Choroid plexus epithelial cell (primary cell): Measurements from ENCODE around the gene ST7.
A peak's percentile ranks its signal among the peaks of the same experiment; 100 is the strongest.

ENCODE experiments used
- DNase-seq: peaks from one replicate; pipeline ENCODE4 v3.0.0-alpha.2; 2010; ENCODE audit warnings: low read depth
- H3K4me3 ChIP-seq: 2 replicates; pipeline ENCODE4 v1.5.1; 2011; ENCODE audit warnings: low read depth, mild to moderate bottlenecking, control low read depth, low read length, moderate library complexity
- TF ChIP-seq, protein P1 (sequence below): conservative IDR thresholded peaks from 2 replicates; pipeline ENCODE4 v1.5.1; 2011; ENCODE audit warnings: low read depth, mild to moderate bottlenecking, control low read depth, inconsistent platforms, low read length, moderate library complexity

ST7 gene

DNA sequence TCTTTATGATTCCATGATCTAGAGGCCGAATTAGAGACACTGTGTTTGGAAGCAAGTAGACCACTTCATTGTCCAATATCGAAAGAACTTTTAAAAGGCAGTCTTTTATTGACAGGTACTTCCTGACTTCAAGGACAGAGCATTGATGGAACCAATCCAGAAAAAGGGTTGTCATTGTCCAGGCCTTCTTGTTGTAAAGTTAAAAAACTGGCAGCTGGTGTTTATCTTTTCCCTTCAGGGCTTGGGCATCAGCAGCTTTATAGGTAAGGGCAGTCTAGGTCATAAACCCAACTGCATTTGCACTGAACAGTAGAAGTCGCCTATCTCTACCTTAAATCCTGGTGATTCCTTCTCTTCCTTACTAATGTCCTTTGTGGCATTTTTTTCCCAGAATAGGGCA lies 95.6 kb downstream of the ST7 start:
- DNase-seq = no peak
- no peak overlapping the region for H3K4me3 ChIP-seq
- TF ChIP-seq, protein P1, sequence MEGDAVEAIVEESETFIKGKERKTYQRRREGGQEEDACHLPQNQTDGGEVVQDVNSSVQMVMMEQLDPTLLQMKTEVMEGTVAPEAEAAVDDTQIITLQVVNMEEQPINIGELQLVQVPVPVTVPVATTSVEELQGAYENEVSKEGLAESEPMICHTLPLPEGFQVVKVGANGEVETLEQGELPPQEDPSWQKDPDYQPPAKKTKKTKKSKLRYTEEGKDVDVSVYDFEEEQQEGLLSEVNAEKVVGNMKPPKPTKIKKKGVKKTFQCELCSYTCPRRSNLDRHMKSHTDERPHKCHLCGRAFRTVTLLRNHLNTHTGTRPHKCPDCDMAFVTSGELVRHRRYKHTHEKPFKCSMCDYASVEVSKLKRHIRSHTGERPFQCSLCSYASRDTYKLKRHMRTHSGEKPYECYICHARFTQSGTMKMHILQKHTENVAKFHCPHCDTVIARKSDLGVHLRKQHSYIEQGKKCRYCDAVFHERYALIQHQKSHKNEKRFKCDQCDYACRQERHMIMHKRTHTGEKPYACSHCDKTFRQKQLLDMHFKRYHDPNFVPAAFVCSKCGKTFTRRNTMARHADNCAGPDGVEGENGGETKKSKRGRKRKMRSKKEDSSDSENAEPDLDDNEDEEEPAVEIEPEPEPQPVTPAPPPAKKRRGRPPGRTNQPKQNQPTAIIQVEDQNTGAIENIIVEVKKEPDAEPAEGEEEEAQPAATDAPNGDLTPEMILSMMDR = no peak

DNA sequence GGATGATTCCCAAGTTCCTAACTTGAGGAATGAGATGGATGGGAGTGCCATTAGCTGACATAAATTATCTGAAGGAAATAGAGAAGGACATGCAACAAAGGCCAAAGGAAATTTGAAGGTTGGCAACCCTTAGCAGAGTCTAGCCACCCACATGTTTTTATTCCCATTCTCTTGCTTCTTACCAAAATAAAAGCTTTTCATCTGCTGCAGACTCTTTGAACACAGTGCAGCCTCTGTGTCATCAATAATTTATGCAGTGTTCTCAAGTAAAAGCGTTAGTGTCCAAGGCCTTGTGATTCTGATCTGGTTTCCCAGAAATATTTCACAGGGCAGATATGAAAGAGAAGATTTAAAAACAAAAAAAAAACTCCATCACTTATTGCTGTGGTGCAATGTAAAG lies 98.5 kb downstream of the ST7 start:
- peak; percentile 8 for DNase-seq
- TF ChIP-seq, protein P1 = no peak
- H3K4me3 ChIP-seq = no peak overlapping the region

DNA sequence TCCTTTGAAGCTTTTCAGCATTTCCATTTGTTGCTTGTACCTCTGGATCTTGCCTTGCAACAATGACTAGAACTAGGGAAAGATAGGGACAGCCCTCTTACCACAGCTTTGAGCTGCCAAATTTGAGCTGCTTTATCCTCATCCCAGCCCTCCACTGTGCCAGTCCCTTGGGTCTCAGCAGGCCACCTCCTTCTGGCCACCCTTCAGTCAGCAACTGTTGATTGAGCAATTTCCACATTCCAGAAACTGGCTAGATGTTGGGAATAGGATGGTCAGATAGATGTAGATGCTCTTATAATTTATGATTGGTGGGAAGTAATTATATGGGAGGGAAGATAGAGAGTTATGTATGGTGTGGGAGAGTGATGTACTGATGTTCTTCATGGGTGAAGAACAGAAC lies 100.1 kb downstream of the ST7 start:
- H3K4me3 ChIP-seq = no peak overlapping the region
- TF ChIP-seq, protein P1 = no peak
- DNase-seq = peak; percentile 10

DNA sequence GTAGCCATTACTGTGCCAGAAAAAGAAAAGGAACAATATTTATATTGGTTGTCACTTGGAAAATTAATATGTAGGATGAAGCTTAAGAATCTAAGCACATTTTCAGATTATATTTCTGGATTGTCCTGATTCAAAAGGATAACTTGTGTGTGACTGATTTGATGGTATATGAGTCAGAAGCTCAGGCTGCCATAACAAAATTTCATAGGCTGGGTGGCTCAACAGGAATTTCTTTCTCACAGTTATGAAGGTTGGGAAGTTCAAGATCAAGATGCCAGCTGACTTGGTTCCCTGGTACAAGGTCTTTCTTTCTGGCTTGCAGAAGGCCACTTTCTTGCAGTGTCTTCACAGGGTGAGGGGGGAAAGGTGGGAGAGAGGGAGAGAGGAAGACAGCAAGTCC lies 108.5 kb downstream of the ST7 start:
- H3K4me3 ChIP-seq = no peak overlapping the region
- TF ChIP-seq, protein P1 = no peak
- DNase-seq = peak; percentile 26

DNA sequence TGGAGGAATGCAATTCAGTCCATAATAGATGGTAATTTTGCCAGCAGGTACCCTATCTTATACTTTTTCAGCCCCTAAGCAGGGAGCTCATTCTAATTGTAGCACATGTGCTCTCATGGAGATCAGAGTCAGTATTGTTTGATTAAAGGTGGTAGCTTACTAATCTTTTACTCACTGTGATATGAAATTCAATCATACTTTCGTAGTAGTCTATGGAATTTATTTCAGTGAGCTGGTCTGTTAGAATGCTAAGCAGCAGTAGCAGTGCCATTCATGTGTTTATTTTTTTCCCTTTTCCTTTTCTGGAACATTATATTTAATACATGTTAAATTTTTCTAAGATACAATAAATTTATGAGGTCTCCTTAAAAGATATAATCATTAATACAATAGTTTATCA lies 109.0 kb downstream of the ST7 start:
- DNase-seq = no peak
- TF ChIP-seq, protein P1 = no peak
- H3K4me3 ChIP-seq = no peak overlapping the region

DNA sequence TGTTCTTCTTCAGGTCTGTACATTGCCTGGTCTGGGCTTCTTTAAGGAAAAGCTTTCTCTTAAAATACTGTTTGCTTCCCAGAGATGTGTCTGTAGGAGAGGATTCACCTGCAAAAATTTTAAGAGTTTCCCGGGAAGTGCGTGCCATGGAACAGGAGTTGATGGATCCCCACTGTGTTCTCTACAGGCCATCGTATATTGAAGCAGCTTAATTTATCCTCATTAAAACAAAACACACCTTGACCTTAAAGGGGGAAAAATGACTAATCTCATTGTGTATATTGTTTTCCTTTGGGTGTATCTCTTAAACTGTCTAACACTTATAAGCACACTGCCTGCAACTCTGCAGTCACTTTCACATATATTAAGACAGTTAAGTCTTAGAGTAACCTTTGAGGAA lies 111.4 kb downstream of the ST7 start:
- H3K4me3 ChIP-seq = no peak overlapping the region
- no peak for DNase-seq
- TF ChIP-seq, protein P1 = no peak

DNA sequence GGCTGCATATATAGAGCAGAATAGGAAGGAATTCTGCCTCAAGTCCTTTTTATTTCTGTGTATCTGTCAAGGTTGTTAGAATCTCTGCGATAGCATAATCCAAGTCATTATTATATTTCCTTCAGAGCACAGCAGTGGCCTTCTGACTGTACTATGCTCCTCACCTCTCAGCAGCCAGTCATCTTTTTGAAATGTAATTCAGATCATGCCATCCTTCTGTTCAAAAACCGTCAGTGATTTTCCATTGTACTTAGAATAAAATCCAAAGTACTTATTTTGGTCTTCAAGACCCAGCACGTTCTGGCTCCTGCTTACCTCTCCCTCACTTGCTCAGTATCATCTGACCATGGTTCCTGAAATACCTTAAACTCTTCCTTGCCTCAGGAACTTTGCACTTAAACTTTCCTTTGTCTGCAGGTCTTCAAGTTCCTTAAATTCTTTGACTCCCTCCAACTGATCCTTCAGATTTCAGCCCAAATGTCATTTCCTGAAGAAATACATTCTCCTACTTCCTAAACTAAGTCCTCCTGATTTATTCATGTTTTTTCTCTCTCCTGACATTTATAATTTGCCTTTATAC lies 112.4 kb downstream of the ST7 start:
- TF ChIP-seq, protein P1 = no peak
- DNase-seq = no peak
- H3K4me3 ChIP-seq = no peak overlapping the region
